NOMO-1 treated with dmso at 0.1 percent for 144 hours (cell line): ENCODE measurements around the gene KCNAB1.
"Not testable (repeated sequence)": the region's sequence is repeated elsewhere in the genome, so short reads cannot be mapped to it uniquely, and the experiment has no call there.

ENCODE experiments used
- DNase-seq: peaks from one replicate; lab custom pipeline; 2025; ENCODE audit not compliant: unreplicated experiment; lab: John Stamatoyannopoulos, UW

The KCNAB1 gene

GRCh38 chr3:156175570-156175969 lies 55.2 kb downstream of the KCNAB1 start:
- no peak for DNase-seq

DNA sequence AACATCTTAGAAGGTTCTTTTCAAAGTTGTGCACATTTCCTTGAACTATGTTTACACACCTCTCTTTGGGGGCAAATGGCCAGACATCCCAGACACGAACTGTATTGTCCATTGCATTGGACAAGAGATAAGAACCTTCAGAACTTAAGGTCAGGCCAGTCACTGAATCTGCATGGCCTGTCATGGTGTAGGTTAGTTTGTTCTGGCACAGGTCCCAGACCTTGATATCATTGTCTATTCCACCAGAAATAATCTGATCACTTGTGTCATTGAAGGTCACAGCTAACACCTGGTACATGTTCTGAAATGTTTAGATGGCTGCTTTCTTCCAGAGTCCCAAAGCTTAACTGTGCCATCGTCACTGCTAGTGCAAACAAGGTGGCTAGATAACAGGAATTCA lies 55.7 kb downstream of the KCNAB1 start:
- DNase-seq, result no peak

DNA sequence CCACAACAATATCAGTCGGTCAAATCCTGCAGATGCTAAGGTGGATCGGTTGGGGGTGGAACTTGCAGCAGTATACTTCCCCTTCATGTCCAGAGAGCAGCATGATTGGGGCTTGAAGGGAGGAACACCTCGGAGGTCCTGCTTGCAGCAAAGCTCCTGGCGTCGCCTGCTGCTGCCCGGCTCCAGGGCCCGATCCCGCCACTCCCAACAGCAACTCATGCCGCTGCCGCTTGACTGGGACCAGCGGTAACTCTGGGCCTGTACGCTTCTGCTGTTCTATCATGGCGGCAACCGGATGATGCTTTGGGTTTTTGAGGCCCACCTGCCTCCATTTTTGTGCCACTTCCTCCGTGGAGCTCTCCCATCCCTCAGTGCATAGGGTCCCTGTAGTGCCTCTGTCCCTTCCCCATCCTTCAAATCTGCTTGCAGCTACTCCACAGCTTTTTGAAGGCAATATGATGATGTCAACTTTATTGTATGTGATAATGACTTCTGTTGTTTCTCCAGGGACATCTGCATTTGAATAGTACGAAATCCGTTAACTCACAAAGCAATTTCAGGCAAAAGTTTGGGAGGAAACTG lies 56.3 kb downstream of the KCNAB1 start:
- DNase-seq, result no peak

GRCh38 chr3:156180077-156180476 lies 59.7 kb downstream of the KCNAB1 start:
- no peak for DNase-seq

GRCh38 chr3:156181509-156181908 lies 61.1 kb downstream of the KCNAB1 start:
- peak; percentile 37 for DNase-seq

- DNase-seq, result no peak
Measured at GRCh38 chr3:156183396-156183795, 63.0 kb downstream of the KCNAB1 start.

GRCh38 chr3:156184156-156184555 lies 63.8 kb downstream of the KCNAB1 start:
- DNase-seq, result no peak

DNA sequence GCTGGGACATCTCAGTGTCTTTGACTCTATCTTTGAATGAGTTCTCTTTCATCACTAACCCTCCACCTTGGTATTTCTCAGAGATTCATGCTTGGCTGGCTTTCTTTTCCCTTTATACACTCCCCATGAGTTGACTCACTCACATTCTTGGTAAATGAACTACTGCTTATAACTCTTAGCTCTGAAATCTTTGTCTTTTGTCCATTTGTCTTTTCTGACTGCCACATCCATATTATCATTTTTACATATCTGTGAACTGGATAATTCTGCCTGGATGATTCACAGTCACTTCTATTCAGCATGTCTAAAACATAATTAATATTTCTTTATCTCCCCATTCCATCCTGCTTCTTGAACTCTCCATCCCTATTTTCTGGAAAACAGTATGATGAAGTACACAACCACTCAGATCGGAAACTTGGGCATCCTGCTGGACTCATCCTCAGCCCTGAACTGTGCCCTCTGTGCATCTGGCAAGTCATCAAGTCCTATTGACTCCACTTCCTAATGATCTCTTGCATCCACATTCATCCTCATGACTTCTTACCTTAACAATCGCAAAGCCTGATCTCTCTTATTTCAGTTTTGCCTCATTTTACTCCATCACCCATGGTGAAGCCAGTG lies 66.9 kb downstream of the KCNAB1 start:
- no peak for DNase-seq

GRCh38 chr3:156188757-156189156 lies 68.4 kb downstream of the KCNAB1 start:
- DNase-seq, result no peak

GRCh38 chr3:156189927-156190326 lies 69.5 kb downstream of the KCNAB1 start:
- no peak for DNase-seq

GRCh38 chr3:156194945-156195344 lies 74.6 kb downstream of the KCNAB1 start:
- DNase-seq, result not testable (repeated sequence)

DNA sequence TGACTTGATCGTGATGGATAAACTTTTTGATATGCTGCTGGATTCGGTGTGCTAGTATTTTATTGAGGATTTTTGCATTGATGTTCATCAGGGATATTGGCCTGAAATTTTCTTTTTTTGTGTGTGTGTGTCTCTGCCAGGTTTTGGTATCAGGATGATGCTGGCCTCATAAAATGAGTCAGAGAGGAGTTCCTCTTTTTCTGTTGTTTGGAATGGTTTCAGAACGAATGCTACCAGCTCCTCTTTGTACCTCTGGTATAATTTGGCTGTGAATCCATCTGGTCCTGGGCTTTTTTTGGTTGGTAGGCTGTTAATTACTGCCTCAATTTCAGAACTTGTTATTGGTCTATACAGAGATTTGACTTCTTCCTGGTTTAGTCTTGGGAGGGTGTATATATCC lies 76.8 kb downstream of the KCNAB1 start:
- DNase-seq, result not testable (repeated sequence)

GRCh38 chr3:156201411-156202405 lies 81.3 kb downstream of the KCNAB1 start:
- DNase-seq, result no peak

DNA sequence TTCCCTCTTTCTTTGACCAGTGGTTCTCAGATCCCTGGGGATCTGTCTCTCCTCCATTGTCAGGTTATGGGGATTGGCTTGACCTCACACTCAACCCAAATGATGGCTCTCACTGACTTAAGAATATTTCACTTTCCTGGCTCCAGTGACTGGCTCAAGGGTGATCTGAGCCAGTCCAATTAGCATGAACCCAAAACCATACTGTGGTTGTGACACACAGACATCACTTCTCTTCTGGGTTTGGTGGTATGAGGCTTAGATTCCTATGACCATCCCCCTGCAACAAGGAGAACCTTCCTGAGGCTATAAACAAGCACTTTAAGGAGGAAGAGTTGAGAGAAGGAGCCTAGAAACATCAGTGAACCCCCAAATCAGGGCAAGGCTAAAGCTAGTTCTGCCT lies 85.8 kb downstream of the KCNAB1 start:
- no peak for DNase-seq

GRCh38 chr3:156207802-156208685 lies 87.7 kb downstream of the KCNAB1 start:
- no peak for DNase-seq

DNA sequence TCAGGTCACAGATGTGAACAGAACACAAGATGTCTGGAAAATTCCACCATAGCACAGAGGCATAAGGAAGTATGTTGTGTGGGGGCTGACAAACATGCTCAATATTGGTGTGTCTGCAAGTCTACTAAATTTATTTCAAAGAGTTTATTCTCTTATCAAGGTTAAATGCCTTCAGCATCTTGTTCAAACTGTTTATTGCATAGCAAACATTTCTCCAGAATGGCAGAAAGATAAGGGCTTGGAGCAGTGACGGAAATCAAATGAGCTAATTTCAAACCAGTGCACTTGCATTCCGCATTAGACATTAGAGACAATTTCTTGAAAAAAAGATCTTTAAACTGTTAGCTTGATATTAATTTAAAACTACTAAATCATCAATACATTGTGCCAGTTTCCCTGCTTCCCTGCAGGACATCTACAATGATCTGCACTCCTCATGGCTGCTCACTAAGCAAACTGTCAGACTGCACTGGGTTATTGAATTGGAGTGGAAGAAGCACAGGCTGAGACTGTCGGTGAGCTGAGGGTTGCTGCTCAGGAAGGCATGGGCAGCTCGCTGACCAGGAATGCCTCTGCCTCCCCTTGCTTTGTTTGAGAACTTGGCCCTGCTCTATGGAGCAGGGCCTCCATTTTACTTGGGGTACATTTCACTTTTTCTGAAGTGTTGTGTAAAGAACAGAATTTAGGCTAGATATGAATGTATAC lies 89.4 kb downstream of the KCNAB1 start:
- DNase-seq, result no peak

DNA sequence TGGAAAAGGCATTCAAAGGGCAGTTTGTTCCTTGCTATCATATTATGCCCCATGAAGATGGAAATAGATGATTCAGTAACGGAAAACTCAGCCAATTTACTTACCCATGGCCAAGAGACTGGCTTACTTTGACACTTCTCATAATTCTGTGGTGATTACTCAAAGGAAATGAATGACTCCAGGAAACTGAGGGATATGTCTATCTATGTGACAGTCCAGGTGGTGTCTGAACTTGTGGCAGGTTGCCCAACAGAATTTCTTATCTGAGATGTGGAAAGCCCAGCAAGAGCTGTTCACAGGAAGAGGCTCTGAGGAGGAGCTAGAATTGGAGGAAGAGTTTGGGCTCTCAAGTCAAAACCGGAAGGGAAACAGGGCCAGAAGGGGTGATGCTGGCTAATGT lies 91.2 kb downstream of the KCNAB1 start:
- no peak for DNase-seq

GRCh38 chr3:156214676-156215075 lies 94.3 kb downstream of the KCNAB1 start:
- DNase-seq, result no peak

- DNase-seq, result no peak
Measured at GRCh38 chr3:156215751-156216150, 95.4 kb downstream of the KCNAB1 start.

DNA sequence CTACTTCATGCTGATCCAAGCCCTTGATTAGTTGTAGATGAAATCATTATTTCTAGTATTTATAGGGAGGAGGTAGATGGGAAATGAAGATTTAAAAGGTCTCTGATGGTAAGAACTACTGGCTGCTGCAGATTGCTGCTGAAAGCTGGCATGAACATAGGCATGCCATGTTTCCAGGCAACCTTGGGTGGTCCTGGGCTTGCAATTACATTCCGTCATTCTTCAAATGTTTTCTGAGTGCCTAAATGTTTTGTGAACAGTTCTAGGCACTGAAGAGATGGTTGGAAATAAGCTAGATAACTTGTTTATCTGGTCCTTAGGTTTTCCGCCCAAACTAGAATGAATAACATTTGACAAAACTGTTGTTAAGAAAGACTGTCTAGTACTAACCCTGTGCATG lies 95.8 kb downstream of the KCNAB1 start:
- DNase-seq, result no peak
